Ovary (tissue), 9 donors: ENCODE results near the gene BCKDK. TPM values are rescaled to one million over a fixed set of nuclear protein-coding genes. Genes with fewer than 3 reads are reported as not detected.

Experiments
- DNase-seq, 5 donors: peaks; one replicate each; pipeline ENCODE4 v3.0.0-alpha.2; 2019 to 2020
- H3K27ac ChIP-seq, 2 donors: fragments of 200-600 bp; one replicate each; pipeline versions ENCODE4 v1.5.1 to v1.8.0; 2019 to 2022
- H3K27me3 ChIP-seq: fragments of 200-600 bp; one replicate; pipeline ENCODE4 v1.8.0; 2022
- H3K36me3 ChIP-seq: fragments of 200-600 bp; sonication (generic); one replicate; pipeline ENCODE4 v1.5.1; 2019
- H3K4me1 ChIP-seq: one replicate; pipeline ENCODE4 v1.8.1; 2013; ENCODE audit warnings: mild to moderate bottlenecking, moderate library complexity; ENCODE audit not compliant: insufficient read depth
- H3K4me3 ChIP-seq: fragments of 200-600 bp; sonication (generic); one replicate; pipeline ENCODE4 v1.5.1; 2017
- H3K9me3 ChIP-seq, 2 donors: fragments of 200-600 bp in 1 of 2; sonication (generic) in 1 of 2; one replicate each; pipeline versions ENCODE4 v1.5.1 to v1.8.1; 2013 to 2019; ENCODE audit warnings: mild to moderate bottlenecking in 1 of 2, moderate library complexity in 1 of 2
- CTCF ChIP-seq, 3 donors: fragments of 450-650 bp in 2 of 3; fragments of 200-600 bp in 1 of 3; IDR thresholded peaks; one replicate each; pipeline versions ENCODE4 v1.5.1 to v1.8.0; 2016 to 2022; ENCODE audit warnings: antibody characterized with exemption in 3 of 3, mild to moderate bottlenecking in 1 of 3
- EP300 ChIP-seq: sonication (generic); formaldehyde crosslinking; IDR thresholded peaks from one replicate; pipeline ENCODE4 v1.6.1; 2017; ENCODE audit warnings: antibody characterized with exemption
- POLR2A ChIP-seq: fragments of 450-650 bp; IDR thresholded peaks from one replicate; pipeline ENCODE4 v1.6.1; 2017; ENCODE audit warnings: antibody characterized with exemption, mild to moderate bottlenecking, moderate library complexity
- WGBS, 3 donors: extraction: QIAGEN DNeasy Blood & Tissue Kit in 1 of 3; methylation state at CpG; one replicate each; pipeline versions ENCODE4 v1.1.5 to v1.1.7; 2013 to 2017; 5-methylcytosine and 5-hydroxymethylcytosine counted together
- intact Hi-C, 4 donors: fragments of 100-400 bp; cut with DNase I; formaldehyde crosslinking; loops; one replicate each; pipeline versions ENCODE4 v1.11.0 to v1.15.1; 2022 to 2023
- polyA plus RNA-seq, 2 donors: library from polyadenylated mRNA; stranded (reverse); fragments of 200-250 nt in 1 of 2; fragments of 350-450 nt in 1 of 2; fragmentation: Illumina TruSeq in 1 of 2; extraction: RNeasy Lipid Tissue Mini Kit (QIAGEN cat#74804) in 1 of 2; gene quantifications; one replicate each; pipeline ENCODE4 v1.2.3, GENCODE V29; 2013 to 2014
- total RNA-seq, 7 donors: library from RNA; depleted of rRNA in 2 of 7; stranded (reverse); fragments of >200 nt in 2 of 7; fragmentation: NEBNext Ultra II Directional in 3 of 7; extraction: Animal tissue kit (Norgen Biotek cat#: 25700) in 3 of 7; gene quantifications; one replicate each; pipeline versions ENCODE4 v1.1.0 to v1.2.4, GENCODE V29; 2016 to 2023
- donor health status: DM: no; HTN: no; CAD: no; lungs with moderate emphysema.
- donor health status: DM: no; HTN: no; CAD: no.
- donor health status: Bipolar disorder and iron deficiency.
- donor health status: DM: yes; HTN: yes; CAD: no.
- donor health status: DM: no; HTN: no; CAD: no.
- donor health status: DM: yes; HTN: yes; CAD: no.

The BCKDK gene
- total and polyA plus RNA-seq, 9 donors: 18.6 to 51.9 (median 38.6) TPM

GRCh38 chr16:31063843-31064611 is 44.2 kb upstream of the BCKDK start:
- 94 to 95% (median 94%) methylated on average over 56 of the region's 56 CpGs for WGBS, 3 donors
- no peak overlapping the region for H3K27ac ChIP-seq
- no peak for DNase-seq
- TF ChIP-seq POLR2A: no peak
- TF ChIP-seq EP300: no peak
- TF ChIP-seq CTCF (IDR thresholded peaks at IDR 0.05): no peak
- no peaks in the 10 kb centered on the region for H3K9me3 ChIP-seq
- H3K4me3 ChIP-seq: no peak overlapping the region
- H3K4me1 ChIP-seq: no peaks in the 10 kb centered on the region
- no peaks in the 10 kb centered on the region for H3K27me3 ChIP-seq
- no peaks in the 10 kb centered on the region for H3K36me3 ChIP-seq
- intact Hi-C loops: no loop called here

- no peak overlapping the region for H3K27ac ChIP-seq
- no peak for DNase-seq
- intact Hi-C loops: no loop called here
- 23 to 38% (median 35%) methylated on average over 4 of the region's 4 CpGs for WGBS, 3 donors
- H3K4me1 ChIP-seq: no peaks in the 10 kb centered on the region
- no peak overlapping the region for H3K4me3 ChIP-seq
- no peak for TF ChIP-seq CTCF (IDR thresholded peaks at IDR 0.05)
- TF ChIP-seq EP300: no peak
- TF ChIP-seq POLR2A: no peak
- no peaks in the 10 kb centered on the region for H3K9me3 ChIP-seq
- no peaks in the 10 kb centered on the region for H3K36me3 ChIP-seq
- no peaks in the 10 kb centered on the region for H3K27me3 ChIP-seq
These were observed 43.2 kb upstream of the BCKDK start for GRCh38 chr16:31064882-31065461.

- intact Hi-C loops: no loop called here
- Histone ChIP-seq H3K36me3 (no peaks in the 10 kb centered on the region), H3K27me3 (no peaks in the 10 kb centered on the region), H3K4me1 (peaks cover 2% of the 10 kb centered on the region), H3K9me3 (no peaks in the 10 kb centered on the region), H3K27ac (no peak overlapping the region), H3K4me3 (no peak overlapping the region)
- TF ChIP-seq CTCF (IDR thresholded peaks at IDR 0.05) (no peak), POLR2A (no peak), EP300 (no peak)
- 89 to 93% (median 91%) methylated on average over 3 of the region's 3 CpGs for WGBS, 3 donors
- no peak for DNase-seq
These were observed 40.8 kb upstream of the BCKDK start for GRCh38 chr16:31067342-31067741.

- Histone ChIP-seq H3K9me3 (no peaks in the 10 kb centered on the region), H3K36me3 (no peaks in the 10 kb centered on the region), H3K27ac (no peak overlapping the region), H3K4me1 (peaks cover 4% of the 10 kb centered on the region), H3K4me3 (no peak overlapping the region), H3K27me3 (no peaks in the 10 kb centered on the region)
- DNase-seq: no peak
- TF ChIP-seq CTCF (IDR thresholded peaks at IDR 0.05): no peak
- no peak for TF ChIP-seq EP300
- TF ChIP-seq POLR2A: no peak
- intact Hi-C loops: no loop called here
- WGBS, 3 donors: 23 to 33% (median 31%) methylated on average over 4 of the region's 4 CpGs
These were observed 36.3 kb upstream of the BCKDK start for GRCh38 chr16:31071861-31072260.
